ENCODE data around the gene LANCL1.

LANCL1 gene, protein sequence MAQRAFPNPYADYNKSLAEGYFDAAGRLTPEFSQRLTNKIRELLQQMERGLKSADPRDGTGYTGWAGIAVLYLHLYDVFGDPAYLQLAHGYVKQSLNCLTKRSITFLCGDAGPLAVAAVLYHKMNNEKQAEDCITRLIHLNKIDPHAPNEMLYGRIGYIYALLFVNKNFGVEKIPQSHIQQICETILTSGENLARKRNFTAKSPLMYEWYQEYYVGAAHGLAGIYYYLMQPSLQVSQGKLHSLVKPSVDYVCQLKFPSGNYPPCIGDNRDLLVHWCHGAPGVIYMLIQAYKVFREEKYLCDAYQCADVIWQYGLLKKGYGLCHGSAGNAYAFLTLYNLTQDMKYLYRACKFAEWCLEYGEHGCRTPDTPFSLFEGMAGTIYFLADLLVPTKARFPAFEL

GRCh38 chr2:210476194-210477128, at the start of gene LANCL1:
Gene LANCL1, minus strand, starts transcription at chr2:210476759. Its CDS starts 363 bp downstream, at chr2:210476396.
- DNase-seq (ENCODE audit: low read depth in 2 of 2), result peak; percentile 51 to 57

DNA sequence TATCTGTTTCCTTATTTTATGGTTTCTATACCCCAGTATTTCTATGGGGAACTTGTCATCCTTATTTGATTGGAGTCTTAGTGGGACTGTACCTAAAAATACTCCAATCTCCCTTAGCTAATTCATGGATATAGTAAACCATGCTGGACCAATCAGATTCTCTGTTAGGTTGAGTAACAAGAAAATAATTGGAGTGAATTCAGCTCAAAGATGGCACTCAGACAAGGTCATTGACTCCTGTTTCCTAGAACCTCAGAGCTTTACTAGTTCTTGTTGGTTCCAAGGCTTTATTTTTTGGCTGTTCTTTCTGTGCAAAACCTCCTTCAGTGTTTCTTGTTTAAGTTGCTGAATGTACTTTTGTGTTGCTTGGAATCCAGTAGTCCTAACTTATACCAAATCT, 48.0 kb upstream of the LANCL1 start:
- DNase-seq (ENCODE audit: low read depth in 2 of 2), result no peak

- DNase-seq (ENCODE audit: low read depth in 2 of 2), result no peak
These were observed 47.2 kb upstream of the LANCL1 start for GRCh38 chr2:210523650-210524289.

- DNase-seq (ENCODE audit: low read depth in 2 of 2), result no peak
These were observed 45.8 kb upstream of the LANCL1 start for GRCh38 chr2:210522399-210522798.

DNA sequence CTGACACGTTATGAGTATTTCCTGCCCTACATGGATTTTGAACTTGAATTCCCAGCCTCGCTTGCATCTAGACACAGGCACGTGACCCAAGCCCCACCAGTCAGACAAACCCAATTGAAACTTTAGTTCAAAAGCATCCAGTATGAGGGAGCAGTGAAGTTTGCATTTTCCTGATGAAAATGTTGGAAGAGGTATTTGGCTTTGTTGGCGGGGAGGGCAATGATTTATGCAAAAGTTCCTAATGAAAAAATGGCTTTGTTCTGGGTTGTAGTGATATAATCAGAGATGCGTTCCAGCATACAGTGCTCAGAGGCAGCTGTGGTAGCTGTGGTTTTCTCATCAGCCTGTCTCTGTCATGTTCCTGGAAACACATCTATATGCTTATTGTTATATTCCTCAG, 43.0 kb upstream of the LANCL1 start:
- no peak for DNase-seq (ENCODE audit: low read depth in 2 of 2)

GRCh38 chr2:210517264-210517663, 40.7 kb upstream of the LANCL1 start:
- no peak for DNase-seq (ENCODE audit: low read depth in 2 of 2)

GRCh38 chr2:210515911-210516310, 39.4 kb upstream of the LANCL1 start:
- no peak for DNase-seq (ENCODE audit: low read depth in 2 of 2)

DNA sequence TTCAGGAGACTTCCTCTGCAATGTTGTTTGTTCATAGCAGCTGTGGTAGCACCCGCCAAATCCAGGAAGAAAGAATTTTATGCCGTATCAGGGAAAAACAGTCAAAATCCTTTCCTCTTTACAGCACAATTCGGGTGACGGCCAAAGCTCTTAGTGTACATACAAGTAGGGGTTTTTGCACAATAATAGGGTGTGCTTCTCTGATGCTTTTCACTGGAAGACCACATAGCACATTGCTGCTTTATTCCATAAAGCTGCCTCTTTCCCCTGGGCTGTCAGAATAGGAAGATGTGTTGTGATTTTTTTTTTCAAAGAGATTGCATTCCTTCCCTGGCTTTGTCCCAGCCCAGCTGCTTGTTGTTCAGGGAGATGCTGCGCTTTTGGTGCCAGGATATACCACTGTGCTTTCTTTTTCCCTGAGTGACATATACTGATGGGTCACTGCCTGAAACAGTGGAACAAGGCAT, 27.2 kb upstream of the LANCL1 start:
- no peak for DNase-seq (ENCODE audit: low read depth in 2 of 2)

GRCh38 chr2:210503001-210503623, 26.6 kb upstream of the LANCL1 start:
- peak in 1 of 2 experiments; percentile 3 for DNase-seq (ENCODE audit: low read depth in 2 of 2)

GRCh38 chr2:210496512-210496911, 20.0 kb upstream of the LANCL1 start:
- no peak for DNase-seq (ENCODE audit: low read depth in 2 of 2)

DNA sequence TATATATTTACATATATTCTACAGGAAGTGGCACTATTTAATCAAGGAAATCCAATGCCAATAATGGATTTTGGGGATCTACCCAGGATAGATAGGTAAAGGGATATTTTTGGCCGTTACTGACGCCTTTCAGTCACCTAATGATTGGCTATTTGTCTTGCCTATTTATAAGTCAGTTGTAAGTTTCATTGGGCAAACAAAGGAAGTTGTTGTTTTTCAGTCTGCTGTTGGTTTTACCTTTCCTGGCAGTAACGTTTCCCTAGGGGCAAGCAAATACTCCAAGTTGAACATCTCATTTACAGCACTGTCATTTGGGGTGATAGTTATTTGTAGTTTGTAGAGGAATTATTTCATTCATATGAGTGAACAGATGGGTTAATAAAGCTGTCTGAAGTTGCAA, 17.0 kb upstream of the LANCL1 start:
- DNase-seq (ENCODE audit: low read depth in 2 of 2), result no peak

DNA sequence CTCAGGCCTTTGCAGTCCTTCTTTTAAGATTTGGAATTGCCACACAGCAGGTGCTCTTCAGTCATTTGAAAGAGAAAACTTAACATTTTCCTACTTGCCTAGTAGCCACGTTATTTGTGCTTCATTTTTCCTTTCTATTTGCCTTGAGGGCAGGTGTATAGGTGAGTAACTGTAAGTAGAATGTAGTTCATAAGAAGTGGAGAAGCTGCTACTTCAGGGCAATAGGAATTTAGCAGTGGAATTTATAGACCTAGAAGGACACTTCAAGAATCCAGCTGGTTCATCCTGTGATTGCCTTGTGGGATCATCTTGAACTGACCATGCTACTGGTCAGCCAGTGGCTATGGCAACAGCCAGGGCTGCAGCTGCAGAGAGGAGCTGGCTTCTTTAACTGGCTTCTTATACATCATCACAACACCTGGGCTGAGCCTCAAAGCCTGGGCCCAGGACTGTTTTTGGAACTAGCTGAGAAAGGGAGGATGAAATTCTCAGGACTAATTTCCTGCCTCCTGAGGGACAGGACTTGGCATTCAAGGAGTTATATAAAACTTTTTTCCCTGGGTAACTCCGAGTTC, 5.1 kb upstream of the LANCL1 start:
- no peak for DNase-seq (ENCODE audit: low read depth in 2 of 2)

DNA sequence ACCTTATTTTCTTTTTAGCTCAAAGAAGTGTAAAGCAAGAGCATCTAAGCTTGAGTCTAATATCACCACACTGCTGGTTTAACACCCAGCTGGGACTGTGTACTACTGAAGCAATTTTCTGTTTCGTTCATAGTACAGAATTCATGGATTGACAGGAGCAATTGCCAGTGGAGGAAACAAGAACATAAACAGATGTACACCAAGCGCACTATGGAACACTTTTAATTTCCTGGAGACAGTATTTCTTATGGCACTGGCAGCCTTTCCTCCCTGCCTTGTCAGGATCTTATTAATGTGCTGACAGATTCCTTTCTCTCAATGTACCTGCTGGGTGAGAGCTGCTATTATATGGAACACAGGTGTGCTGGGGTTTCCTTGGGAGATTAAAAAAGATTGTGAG, 4.2 kb upstream of the LANCL1 start:
- DNase-seq (ENCODE audit: low read depth in 2 of 2), result no peak

- no peak for DNase-seq (ENCODE audit: low read depth in 2 of 2)
These were observed 3.5 kb upstream of the LANCL1 start for GRCh38 chr2:210480079-210480478.

- no peak for DNase-seq (ENCODE audit: low read depth in 2 of 2)
These were observed 2.1 kb upstream of the LANCL1 start for GRCh38 chr2:210478661-210479060.

DNA sequence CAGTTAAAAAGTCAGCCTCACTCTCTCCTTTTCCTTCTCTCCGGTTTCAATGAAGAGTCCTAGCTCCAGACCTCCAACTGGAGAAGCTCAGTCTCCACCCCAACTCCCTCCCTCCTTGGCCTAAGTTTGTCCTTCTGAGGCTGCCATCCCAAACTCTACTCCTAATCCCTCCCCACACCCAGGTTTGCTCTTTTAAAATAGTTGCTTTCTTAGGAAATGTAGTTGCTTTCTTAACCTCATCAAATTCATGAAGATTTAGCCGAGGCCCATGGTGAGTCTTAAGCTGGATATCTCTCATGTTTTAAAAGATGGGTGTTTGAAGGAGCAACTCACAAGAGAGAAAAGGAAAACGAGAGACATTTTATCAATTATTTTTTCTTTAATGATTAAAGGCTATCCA, 937 bp upstream of the LANCL1 start:
- DNase-seq (ENCODE audit: low read depth in 2 of 2), result peak; percentile 15 to 31

DNA sequence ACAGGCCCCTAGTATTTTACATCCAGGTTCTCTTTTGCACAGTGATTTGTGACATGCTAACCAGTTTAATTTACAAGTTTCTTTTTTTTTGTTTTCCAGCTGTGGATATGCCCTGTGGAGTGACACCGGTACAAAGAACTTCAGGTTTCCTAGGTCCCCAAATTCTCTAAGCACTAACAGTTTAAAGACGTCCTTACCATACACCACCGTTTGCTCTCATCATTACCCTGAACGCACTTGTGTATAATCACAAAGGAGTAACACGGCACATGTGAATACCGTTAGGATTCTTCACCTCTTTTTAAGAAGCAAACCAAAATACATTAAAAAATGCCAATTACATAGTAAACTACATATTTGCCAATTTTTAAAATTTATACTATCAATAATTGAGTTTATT, 853 bp downstream of the LANCL1 start:
- DNase-seq (ENCODE audit: low read depth in 2 of 2), result no peak

DNA sequence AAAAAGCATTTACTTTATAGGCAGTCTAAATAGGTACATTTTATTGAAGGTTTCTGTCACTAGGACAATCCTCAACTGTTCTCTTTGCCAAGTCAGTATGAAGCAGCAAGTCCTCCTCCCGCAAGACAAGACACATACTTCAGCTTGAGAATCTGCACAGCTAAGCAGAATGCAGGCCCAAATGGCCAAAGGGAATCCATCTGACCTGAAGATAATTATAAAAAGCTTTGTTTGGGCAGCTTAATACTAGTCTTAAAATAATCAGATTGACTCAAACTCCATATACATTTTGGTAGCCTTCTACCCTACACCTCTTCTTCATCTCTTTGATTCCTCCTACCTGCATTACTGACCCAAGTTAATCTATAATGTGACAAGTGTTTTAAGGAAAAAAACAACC, 1.8 kb downstream of the LANCL1 start:
- no peak for DNase-seq (ENCODE audit: low read depth in 2 of 2)

GRCh38 chr2:210461401-210461800, 15.2 kb downstream of the LANCL1 start:
- DNase-seq (ENCODE audit: low read depth in 2 of 2), result no peak

DNA sequence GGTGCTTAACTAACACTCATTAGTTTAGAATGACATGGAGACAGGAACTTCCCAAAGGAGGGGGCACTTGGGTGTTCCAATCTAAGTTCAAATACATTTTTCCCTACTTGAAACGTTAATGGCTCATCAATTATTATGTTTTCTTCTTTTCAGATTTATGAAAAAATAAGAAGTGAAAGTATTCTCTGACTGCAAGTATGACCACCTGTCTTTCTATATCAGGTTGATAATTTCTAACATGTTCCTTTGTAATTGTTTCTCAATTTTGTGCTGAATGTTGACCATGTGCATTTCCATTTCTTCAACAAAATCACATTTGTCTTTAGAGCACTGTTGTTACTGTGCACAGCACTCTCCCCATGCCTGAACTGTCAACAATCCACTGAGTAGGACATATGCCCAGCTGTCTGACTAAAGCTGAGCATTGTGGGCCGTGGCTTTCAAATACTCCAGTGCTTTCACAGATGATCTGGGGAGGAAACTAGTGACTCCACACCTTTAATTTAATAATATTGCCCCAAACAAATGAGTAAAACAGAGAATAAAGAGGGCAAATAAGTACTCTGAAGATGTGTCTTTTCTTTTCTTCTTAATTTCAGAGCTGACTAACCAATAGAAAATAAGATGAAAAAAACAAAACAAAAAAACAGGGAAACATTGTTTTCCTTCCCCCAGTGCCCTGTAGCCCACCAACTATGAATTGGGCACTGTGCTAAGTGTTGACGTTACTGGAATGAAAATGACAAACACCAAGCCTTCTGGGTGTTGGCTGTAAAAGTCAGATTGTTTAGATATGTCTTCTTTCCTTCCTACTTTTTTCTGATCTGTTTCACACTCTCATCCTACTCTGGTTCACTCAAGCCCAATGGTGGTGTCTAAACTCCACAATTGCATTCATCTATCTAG, 16.0 kb downstream of the LANCL1 start:
- DNase-seq (ENCODE audit: low read depth in 2 of 2), result no peak

All from fibroblast of skin of left biceps (primary cell).